Stomach (tissue), 9 donors: ENCODE data around the gene MRPL41. TPM values are rescaled to one million over a fixed set of nuclear protein-coding genes. Genes with fewer than 3 reads are reported as not detected.

Experiments
- DNase-seq, 2 donors: peaks; one replicate each; pipeline versions ENCODE4 v3.0.0 to v3.0.0-alpha.2; 2013 to 2019
- H3K27ac ChIP-seq, 5 donors: fragments of 200-600 bp in 4 of 5; sonication (generic) in 4 of 5; one replicate each; pipeline ENCODE4 v1.5.1; 2013 to 2019; ENCODE audit warnings: mild to moderate bottlenecking in 1 of 5, moderate library complexity in 1 of 5
- H3K27me3 ChIP-seq, 3 donors: fragments of 200-600 bp; sonication (generic); one replicate each; pipeline ENCODE4 v1.5.1; 2017 to 2019; ENCODE audit warnings: mixed run types in 1 of 3
- H3K36me3 ChIP-seq, 4 donors: fragments of 200-600 bp; sonication (generic); 1 replicate in 3 of 4; 2 replicates in 1 of 4; pipeline ENCODE4 v1.5.1; 2016 to 2019
- H3K4me1 ChIP-seq, 4 donors: fragments of 200-600 bp; sonication (generic); one replicate each; pipeline ENCODE4 v1.5.1; 2016 to 2019
- H3K4me3 ChIP-seq, 4 donors: fragments of 200-600 bp; sonication (generic) in 3 of 4; one replicate each; pipeline ENCODE4 v1.5.1; 2016 to 2019; ENCODE audit warnings: mild to moderate bottlenecking in 1 of 4
- H3K9me3 ChIP-seq, 4 donors: fragments of 200-600 bp; sonication (generic); one replicate each; pipeline ENCODE4 v1.5.1; 2016 to 2019
- EP300 ChIP-seq: sonication (generic); formaldehyde crosslinking; IDR thresholded peaks from one replicate; pipeline ENCODE4 v1.6.1; 2017; ENCODE audit warnings: antibody characterized with exemption
- POLR2A ChIP-seq, 4 donors: fragments of 450-650 bp; IDR thresholded peaks; one replicate each; pipeline ENCODE4 v1.6.1; 2016; ENCODE audit warnings: antibody characterized with exemption in 4 of 4, control low read depth in 2 of 4, mild to moderate bottlenecking in 1 of 4, moderate library complexity in 1 of 4
- POLR2AphosphoS5 ChIP-seq, 3 donors: sonication (generic); formaldehyde crosslinking; IDR thresholded peaks; one replicate each; pipeline ENCODE4 v1.6.1; 2016; ENCODE audit warnings: antibody characterized with exemption in 3 of 3
- WGBS, 5 donors: extraction: QIAGEN DNeasy Blood & Tissue Kit in 3 of 5; methylation state at CpG; one replicate each; pipeline versions ENCODE4 v1.1.5 to v1.1.7; 2013 to 2018; 5-methylcytosine and 5-hydroxymethylcytosine counted together
- intact Hi-C: fragments of 100-400 bp; cut with DNase I; formaldehyde crosslinking; loops from one replicate; pipeline ENCODE4 v1.15.1; 2023; ENCODE audit warnings: low total_unique reads
- polyA plus RNA-seq, 3 donors: library from polyadenylated mRNA; stranded (reverse); fragments of 200-250 nt; gene quantifications; one replicate each; pipeline ENCODE4 v1.2.3, GENCODE V29; 2013
- total RNA-seq, 5 donors: library from RNA; depleted of rRNA; stranded (reverse); fragments of >200 nt; gene quantifications; one replicate each; pipeline versions ENCODE4 v1.1.0 to v1.2.3, GENCODE V29; 2014 to 2016
- TF ChIP-seq, protein P1 (sequence below), 7 experiments: fragments of 450-650 bp in 4 of 7; fragments of 200-600 bp in 3 of 7; sonication (generic) in 3 of 7; IDR thresholded peaks; one replicate each; pipeline ENCODE4 v1.5.1; 2016 to 2019; ENCODE audit warnings: antibody characterized with exemption in 7 of 7, control low read depth in 2 of 7, mild to moderate bottlenecking in 1 of 7
- donor health status: healthy with polysubstance abuse.
- donor health status: Bipolar disorder and iron deficiency.
- donor health status: healthy.

MRPL41 gene
- total and polyA plus RNA-seq, 8 donors = 23.3 to 282 (median 101) TPM

DNA sequence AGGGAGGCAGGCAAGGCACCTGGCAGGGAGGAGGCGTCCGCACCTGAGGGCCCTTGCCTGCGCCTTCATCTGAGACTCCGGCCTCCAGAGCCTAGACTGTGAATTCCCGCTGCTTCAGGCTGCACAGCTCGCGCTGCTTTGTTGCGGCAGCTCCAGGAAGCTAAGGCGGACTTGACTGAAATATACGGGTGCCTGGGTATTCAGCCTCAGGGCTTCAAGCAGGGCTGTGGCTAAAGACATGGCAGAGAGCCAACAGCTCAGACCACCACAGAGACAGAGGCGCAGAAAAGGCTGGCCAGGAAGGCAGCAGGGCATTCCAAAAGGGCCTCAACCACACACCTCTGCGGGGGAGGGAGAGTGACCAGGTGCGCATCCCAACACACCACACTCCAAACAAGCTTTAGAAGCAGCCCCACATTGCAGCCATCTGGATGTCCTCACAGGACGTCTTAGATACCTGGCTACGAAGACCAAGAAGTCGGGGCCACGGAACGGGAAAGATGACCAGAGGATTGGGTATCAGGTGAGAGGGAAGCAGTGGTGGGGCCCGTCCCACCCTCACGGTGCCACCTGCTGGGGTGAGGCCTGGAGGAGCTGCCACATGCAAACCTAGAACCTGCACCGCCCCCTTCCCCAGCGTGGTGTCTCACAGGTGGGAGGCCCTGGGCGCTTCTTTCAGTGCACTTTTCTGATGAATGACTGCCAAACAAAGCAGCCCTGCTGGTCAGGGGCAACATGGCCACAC lies 28.7 kb downstream of the MRPL41 start:
- H3K36me3 ChIP-seq = peaks cover 29 to 59% (median 53%) of the 10 kb centered on the region in 4 donors
- H3K27ac ChIP-seq = no peak overlapping the region
- H3K27me3 ChIP-seq = no peaks in the 10 kb centered on the region
- H3K4me1 ChIP-seq = peaks cover 21 to 59% (median 42%) of the 10 kb centered on the region in 4 donors
- no peak for TF ChIP-seq POLR2A (IDR thresholded peaks at IDR 0.05)
- no peak for TF ChIP-seq EP300
- TF ChIP-seq POLR2AphosphoS5 (IDR thresholded peaks at IDR 0.05) = no peak
- TF ChIP-seq, protein P1, sequence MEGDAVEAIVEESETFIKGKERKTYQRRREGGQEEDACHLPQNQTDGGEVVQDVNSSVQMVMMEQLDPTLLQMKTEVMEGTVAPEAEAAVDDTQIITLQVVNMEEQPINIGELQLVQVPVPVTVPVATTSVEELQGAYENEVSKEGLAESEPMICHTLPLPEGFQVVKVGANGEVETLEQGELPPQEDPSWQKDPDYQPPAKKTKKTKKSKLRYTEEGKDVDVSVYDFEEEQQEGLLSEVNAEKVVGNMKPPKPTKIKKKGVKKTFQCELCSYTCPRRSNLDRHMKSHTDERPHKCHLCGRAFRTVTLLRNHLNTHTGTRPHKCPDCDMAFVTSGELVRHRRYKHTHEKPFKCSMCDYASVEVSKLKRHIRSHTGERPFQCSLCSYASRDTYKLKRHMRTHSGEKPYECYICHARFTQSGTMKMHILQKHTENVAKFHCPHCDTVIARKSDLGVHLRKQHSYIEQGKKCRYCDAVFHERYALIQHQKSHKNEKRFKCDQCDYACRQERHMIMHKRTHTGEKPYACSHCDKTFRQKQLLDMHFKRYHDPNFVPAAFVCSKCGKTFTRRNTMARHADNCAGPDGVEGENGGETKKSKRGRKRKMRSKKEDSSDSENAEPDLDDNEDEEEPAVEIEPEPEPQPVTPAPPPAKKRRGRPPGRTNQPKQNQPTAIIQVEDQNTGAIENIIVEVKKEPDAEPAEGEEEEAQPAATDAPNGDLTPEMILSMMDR (IDR thresholded peaks at IDR 0.05) = no peak
- no peaks in the 10 kb centered on the region for H3K9me3 ChIP-seq
- no peak overlapping the region for H3K4me3 ChIP-seq
- WGBS, 5 donors = 82 to 87% (median 84%) methylated on average over 20 to 23 of the region's 23 CpGs
- intact Hi-C loops = no loop called here
- DNase-seq = no peak

- Histone ChIP-seq H3K36me3 (peaks cover 28 to 59% (median 53%) of the 10 kb centered on the region in 4 donors), H3K27me3 (no peaks in the 10 kb centered on the region), H3K27ac (no peak overlapping the region), H3K4me1 (peaks cover 21 to 54% (median 38%) of the 10 kb centered on the region in 4 donors), H3K4me3 (no peak overlapping the region), H3K9me3 (no peaks in the 10 kb centered on the region)
- DNase-seq = no peak
- intact Hi-C loops = no loop called here
- WGBS, 5 donors = 92 to 100% (median 97%) methylated on average over 1 to 4 of the region's 4 CpGs
- no peak for TF ChIP-seq POLR2A (IDR thresholded peaks at IDR 0.05)
- no peak for TF ChIP-seq POLR2AphosphoS5 (IDR thresholded peaks at IDR 0.05)
- TF ChIP-seq, protein P1 (IDR thresholded peaks at IDR 0.05) = no peak
- TF ChIP-seq EP300 = no peak
These were observed 29.3 kb downstream of the MRPL41 start for GRCh38 chr9:137580954-137581322.

GRCh38 chr9:137581361-137582285 lies 29.9 kb downstream of the MRPL41 start:
- WGBS, 5 donors = 83 to 90% (median 89%) methylated on average over 22 of the region's 22 CpGs
- no peak overlapping the region for H3K27ac ChIP-seq
- DNase-seq = no peak
- peaks cover 28 to 59% (median 54%) of the 10 kb centered on the region in 4 donors for H3K36me3 ChIP-seq
- no peaks in the 10 kb centered on the region for H3K27me3 ChIP-seq
- H3K9me3 ChIP-seq = no peaks in the 10 kb centered on the region
- intact Hi-C loops = no loop called here
- TF ChIP-seq, protein P1 (IDR thresholded peaks at IDR 0.05) = no peak
- no peak for TF ChIP-seq EP300
- no peak for TF ChIP-seq POLR2AphosphoS5 (IDR thresholded peaks at IDR 0.05)
- TF ChIP-seq POLR2A (IDR thresholded peaks at IDR 0.05) = no peak
- H3K4me1 ChIP-seq = peaks cover 21 to 47% (median 31%) of the 10 kb centered on the region in 4 donors
- no peak overlapping the region for H3K4me3 ChIP-seq

GRCh38 chr9:137582286-137582860 lies 30.7 kb downstream of the MRPL41 start:
- Histone ChIP-seq H3K4me3 (no peak overlapping the region), H3K4me1 (peaks cover 13 to 39% (median 24%) of the 10 kb centered on the region in 4 donors), H3K27ac (no peak overlapping the region), H3K9me3 (no peaks in the 10 kb centered on the region), H3K36me3 (peaks cover 35 to 67% (median 61%) of the 10 kb centered on the region in 4 donors), H3K27me3 (no peaks in the 10 kb centered on the region)
- intact Hi-C loops = no loop called here
- WGBS, 5 donors = 74 to 81% (median 76%) methylated on average over 11 to 20 of the region's 20 CpGs
- peak in 1 of 2 donors; percentile 55 for DNase-seq
- TF ChIP-seq, protein P1 (IDR thresholded peaks at IDR 0.05) = peak in 2 of 7 experiments; percentile 19 to 25
- no peak for TF ChIP-seq POLR2A (IDR thresholded peaks at IDR 0.05)
